GM23338 (cell line): Measurements from ENCODE around the gene CHST6. TPM values are rescaled to one million over a fixed set of nuclear protein-coding genes. Genes with fewer than 3 reads are reported as not detected.

Experiments used
- ATAC-seq: fragments of 200-7000 bp; cut with Tn5 transposase; 3 replicates; pipeline ENCODE4 v1.9.1; 2020
- DNase-seq: peaks from one replicate; pipeline ENCODE4 v3.0.0-alpha.2; 2015; ENCODE audit warnings: low spot score
- H2AFZ ChIP-seq: fragments of 200-600 bp; sonication (generic); 2 replicates; pipeline ENCODE4 v1.8.0; 2016; ENCODE audit warnings: antibody characterized with exemption, mild to moderate bottlenecking, moderate library complexity
- H3F3A ChIP-seq: fragments of 200-600 bp; sonication (generic); replicated peaks from 2 replicates; pipeline ENCODE4 v1.8.0; 2017; ENCODE audit warnings: antibody characterized with exemption, mixed run types, low read depth
- H3K27ac ChIP-seq: fragments of 200-600 bp; sonication (generic); 2 replicates; pipeline ENCODE4 v1.6.1; 2016; ENCODE audit warnings: low read depth
- H3K27me3 ChIP-seq: fragments of 200-600 bp; sonication (generic); 2 replicates; pipeline ENCODE4 v1.8.0; 2016; ENCODE audit warnings: mild to moderate bottlenecking, mixed run types, moderate library complexity; ENCODE audit not compliant: insufficient read depth
- H3K36me3 ChIP-seq: fragments of 200-600 bp; sonication (generic); 2 replicates; pipeline ENCODE4 v1.8.0; 2016; ENCODE audit warnings: mild to moderate bottlenecking; ENCODE audit not compliant: insufficient read depth
- H3K4me1 ChIP-seq: fragments of 200-600 bp; sonication (generic); 2 replicates; pipeline ENCODE4 v1.8.0; 2016; ENCODE audit warnings: mild to moderate bottlenecking, moderate library complexity; ENCODE audit not compliant: insufficient read depth
- H3K4me2 ChIP-seq: fragments of 200-600 bp; sonication (generic); 2 replicates; pipeline ENCODE4 v1.7.1; 2017; ENCODE audit warnings: mixed run types
- H3K4me3 ChIP-seq: fragments of 200-600 bp; sonication (generic); 2 replicates; pipeline ENCODE4 v1.6.1; 2016; ENCODE audit warnings: mixed run types
- H3K79me2 ChIP-seq: fragments of 200-600 bp; sonication (generic); replicated peaks from 2 replicates; pipeline ENCODE4 v1.8.0; 2017; ENCODE audit warnings: mild to moderate bottlenecking; ENCODE audit not compliant: insufficient read depth
- H3K9me2 ChIP-seq: fragments of 200-600 bp; sonication (generic); 2 replicates; pipeline ENCODE4 v1.8.0; 2017; ENCODE audit not compliant: insufficient read depth
- H4K20me1 ChIP-seq: fragments of 200-600 bp; sonication (generic); replicated peaks from 2 replicates; pipeline ENCODE4 v1.8.0; 2017; ENCODE audit warnings: mild to moderate bottlenecking; ENCODE audit not compliant: insufficient read depth
- H3K27ac Mint-ChIP-seq: 2 replicates; pipeline ENCODE4 v1.8.0; 2020; ENCODE audit warnings: inconsistent platforms, mild to moderate bottlenecking, moderate library complexity, mixed read lengths
- H3K27me3 Mint-ChIP-seq: 3 replicates; pipeline ENCODE4 v1.8.0; 2022; ENCODE audit warnings: low read depth, mild to moderate bottlenecking, moderate library complexity, mixed read lengths, inconsistent platforms; ENCODE audit not compliant: insufficient read depth, poor library complexity
- H3K36me3 Mint-ChIP-seq: 3 replicates; pipeline ENCODE4 v1.8.0; 2021; ENCODE audit warnings: low read depth, mild to moderate bottlenecking, inconsistent platforms, moderate library complexity, mixed read lengths
- H3K4me1 Mint-ChIP-seq: 3 replicates; pipeline ENCODE4 v1.8.0; 2020; ENCODE audit warnings: mild to moderate bottlenecking, inconsistent platforms, mixed read lengths
- H3K4me3 Mint-ChIP-seq: 3 replicates; pipeline ENCODE4 v1.8.0; 2021; ENCODE audit warnings: moderate library complexity, mild to moderate bottlenecking, inconsistent platforms, mixed read lengths
- H3K9me3 Mint-ChIP-seq: 3 replicates; pipeline ENCODE4 v1.8.0; 2020; ENCODE audit warnings: moderate library complexity, mild to moderate bottlenecking, inconsistent platforms, mixed read lengths
- CREB1 ChIP-seq: fragments of 250-450 bp; sonication (Bioruptor Pico); IDR thresholded peaks from 2 replicates; pipeline ENCODE4 v1.5.0; 2020; ENCODE audit warnings: low read depth, mild to moderate bottlenecking, moderate library complexity
- ETS1 ChIP-seq: IDR thresholded peaks from 2 replicates; pipeline ENCODE4 v1.6.1; 2016; ENCODE audit warnings: antibody characterized with exemption
- EZH2 ChIP-seq: fragments of 200-600 bp; sonication (generic); IDR thresholded peaks from one replicate; pipeline ENCODE4 v1.8.0; 2017; ENCODE audit warnings: antibody characterized with exemption, mild to moderate bottlenecking, low read depth; ENCODE audit not compliant: unreplicated experiment
- EZH2phosphoT487 ChIP-seq: fragments of 200-600 bp; sonication (generic); IDR thresholded peaks from one replicate; pipeline ENCODE4 v1.8.1; 2018; ENCODE audit warnings: antibody characterized with exemption; ENCODE audit not compliant: unreplicated experiment
- JUNB ChIP-seq: IDR thresholded peaks from one replicate; pipeline ENCODE4 v1.6.1; 2016; ENCODE audit warnings: antibody characterized with exemption; ENCODE audit not compliant: unreplicated experiment
- NANOG ChIP-seq: IDR thresholded peaks from 2 replicates; pipeline ENCODE4 v1.6.1; 2016; ENCODE audit warnings: antibody characterized with exemption, borderline replicate concordance
- POLR2AphosphoS5 ChIP-seq: IDR thresholded peaks from 2 replicates; pipeline ENCODE4 v1.6.1; 2016; ENCODE audit warnings: antibody characterized with exemption, low read depth
- STAT1 ChIP-seq: IDR thresholded peaks from one replicate; pipeline ENCODE4 v1.6.1; 2016; ENCODE audit warnings: antibody characterized with exemption; ENCODE audit not compliant: unreplicated experiment
- ZNF114 ChIP-seq: fragments of 250-450 bp; sonication (Bioruptor Pico); IDR thresholded peaks from 2 replicates; pipeline ENCODE4 v1.5.0; 2020; ENCODE audit warnings: mild to moderate bottlenecking, moderate library complexity
- ZNF331 ChIP-seq: fragments of 250-450 bp; sonication (Bioruptor Pico); IDR thresholded peaks from 2 replicates; pipeline ENCODE4 v1.5.0; 2020; ENCODE audit warnings: low read depth, mild to moderate bottlenecking, moderate library complexity
- ZNF462 ChIP-seq: fragments of 250-450 bp; sonication (Bioruptor Pico); IDR thresholded peaks from 2 replicates; pipeline ENCODE4 v1.5.0; 2020; ENCODE audit warnings: mild to moderate bottlenecking, moderate library complexity
- polyA plus RNA-seq: library from polyadenylated mRNA; unstranded; fragments of >200 nt; fragmentation: Nextera tagmentation; extraction: Ambion mirVana; gene quantifications from 2 replicates; pipeline ENCODE4 v1.2.1, GENCODE V29; 2016
- total RNA-seq: library from RNA; depleted of rRNA; stranded (reverse); fragments of >200 nt; shearing (Covaris generic); gene quantifications from 2 replicates; pipeline ENCODE4 v1.2.3, GENCODE V29; 2014
- TF ChIP-seq, protein P1 (sequence below): IDR thresholded peaks from one replicate; pipeline ENCODE4 v1.6.1; 2018; ENCODE audit warnings: antibody characterized with exemption; ENCODE audit not compliant: unreplicated experiment
- TF ChIP-seq, protein P2 (sequence below), 2 experiments: fragments of 200-600 bp in 1 of 2; sonication (generic) in 1 of 2; conservative IDR thresholded peaks; 2 replicates each; pipeline versions ENCODE4 v1.5.1 to v1.6.1; 2016 to 2017; ENCODE audit warnings: antibody characterized with exemption in 2 of 2, low read depth in 2 of 2, mild to moderate bottlenecking in 2 of 2, moderate library complexity in 1 of 2

Gene CHST6
- total and polyA plus RNA-seq, 2 experiments from 2014 or later = 2.7 to 22.2 TPM

- Histone ChIP-seq H3K79me2 (no peaks in the 10 kb centered on the region), H3F3A (no peaks in the 10 kb centered on the region), H2AFZ (no peak overlapping the region), H3K4me2 (no peak overlapping the region), H3K4me3 (no peak overlapping the region), H3K36me3 (no peaks in the 10 kb centered on the region), H3K9me2 (no peaks in the 10 kb centered on the region), H4K20me1 (no peaks in the 10 kb centered on the region), H3K4me1 (no peaks in the 10 kb centered on the region), H3K27me3 (no peaks in the 10 kb centered on the region), H3K27ac (no peak overlapping the region)
- peaks cover 3% of the 10 kb centered on the region; the same call in 1 of the 3 replicates for H3K4me1 Mint-ChIP-seq
- no peaks in the 10 kb centered on the region for H3K9me3 Mint-ChIP-seq
- no peak overlapping the region for H3K4me3 Mint-ChIP-seq
- no peaks in the 10 kb centered on the region for H3K27me3 Mint-ChIP-seq
- H3K36me3 Mint-ChIP-seq = no peaks in the 10 kb centered on the region
- TF ChIP-seq, protein P1, sequence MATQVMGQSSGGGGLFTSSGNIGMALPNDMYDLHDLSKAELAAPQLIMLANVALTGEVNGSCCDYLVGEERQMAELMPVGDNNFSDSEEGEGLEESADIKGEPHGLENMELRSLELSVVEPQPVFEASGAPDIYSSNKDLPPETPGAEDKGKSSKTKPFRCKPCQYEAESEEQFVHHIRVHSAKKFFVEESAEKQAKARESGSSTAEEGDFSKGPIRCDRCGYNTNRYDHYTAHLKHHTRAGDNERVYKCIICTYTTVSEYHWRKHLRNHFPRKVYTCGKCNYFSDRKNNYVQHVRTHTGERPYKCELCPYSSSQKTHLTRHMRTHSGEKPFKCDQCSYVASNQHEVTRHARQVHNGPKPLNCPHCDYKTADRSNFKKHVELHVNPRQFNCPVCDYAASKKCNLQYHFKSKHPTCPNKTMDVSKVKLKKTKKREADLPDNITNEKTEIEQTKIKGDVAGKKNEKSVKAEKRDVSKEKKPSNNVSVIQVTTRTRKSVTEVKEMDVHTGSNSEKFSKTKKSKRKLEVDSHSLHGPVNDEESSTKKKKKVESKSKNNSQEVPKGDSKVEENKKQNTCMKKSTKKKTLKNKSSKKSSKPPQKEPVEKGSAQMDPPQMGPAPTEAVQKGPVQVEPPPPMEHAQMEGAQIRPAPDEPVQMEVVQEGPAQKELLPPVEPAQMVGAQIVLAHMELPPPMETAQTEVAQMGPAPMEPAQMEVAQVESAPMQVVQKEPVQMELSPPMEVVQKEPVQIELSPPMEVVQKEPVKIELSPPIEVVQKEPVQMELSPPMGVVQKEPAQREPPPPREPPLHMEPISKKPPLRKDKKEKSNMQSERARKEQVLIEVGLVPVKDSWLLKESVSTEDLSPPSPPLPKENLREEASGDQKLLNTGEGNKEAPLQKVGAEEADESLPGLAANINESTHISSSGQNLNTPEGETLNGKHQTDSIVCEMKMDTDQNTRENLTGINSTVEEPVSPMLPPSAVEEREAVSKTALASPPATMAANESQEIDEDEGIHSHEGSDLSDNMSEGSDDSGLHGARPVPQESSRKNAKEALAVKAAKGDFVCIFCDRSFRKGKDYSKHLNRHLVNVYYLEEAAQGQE = no peak
- TF ChIP-seq NANOG (no peak), ZNF462 (CRISPR knock-in tag) (no peak), POLR2AphosphoS5 (no peak), STAT1 (no peak), JUNB (no peak), EZH2 (no peak), ZNF331 (CRISPR knock-in tag) (no peak), ZNF114 (CRISPR knock-in tag) (no peak), EZH2phosphoT487 (no peak), ETS1 (no peak), CREB1 (no peak)
- TF ChIP-seq, protein P2, sequence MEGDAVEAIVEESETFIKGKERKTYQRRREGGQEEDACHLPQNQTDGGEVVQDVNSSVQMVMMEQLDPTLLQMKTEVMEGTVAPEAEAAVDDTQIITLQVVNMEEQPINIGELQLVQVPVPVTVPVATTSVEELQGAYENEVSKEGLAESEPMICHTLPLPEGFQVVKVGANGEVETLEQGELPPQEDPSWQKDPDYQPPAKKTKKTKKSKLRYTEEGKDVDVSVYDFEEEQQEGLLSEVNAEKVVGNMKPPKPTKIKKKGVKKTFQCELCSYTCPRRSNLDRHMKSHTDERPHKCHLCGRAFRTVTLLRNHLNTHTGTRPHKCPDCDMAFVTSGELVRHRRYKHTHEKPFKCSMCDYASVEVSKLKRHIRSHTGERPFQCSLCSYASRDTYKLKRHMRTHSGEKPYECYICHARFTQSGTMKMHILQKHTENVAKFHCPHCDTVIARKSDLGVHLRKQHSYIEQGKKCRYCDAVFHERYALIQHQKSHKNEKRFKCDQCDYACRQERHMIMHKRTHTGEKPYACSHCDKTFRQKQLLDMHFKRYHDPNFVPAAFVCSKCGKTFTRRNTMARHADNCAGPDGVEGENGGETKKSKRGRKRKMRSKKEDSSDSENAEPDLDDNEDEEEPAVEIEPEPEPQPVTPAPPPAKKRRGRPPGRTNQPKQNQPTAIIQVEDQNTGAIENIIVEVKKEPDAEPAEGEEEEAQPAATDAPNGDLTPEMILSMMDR (conservative IDR thresholded peaks at IDR 0.05; ENCODE audit: low read depth in 2 of 2) = no peak
- ATAC-seq (no peak), DNase-seq (no peak)
- H3K27ac Mint-ChIP-seq = no peak overlapping the region
Measured at GRCh38 chr16:75503801-75504200, 8.6 kb upstream of the CHST6 start.
